Tongue (tissue), 2 donors: ENCODE data around the gene NET1. TPM values are rescaled to one million over a fixed set of nuclear protein-coding genes. Genes with fewer than 3 reads are reported as not detected.
"Not testable (repeated sequence)": the region's sequence is repeated elsewhere in the genome, so short reads cannot be mapped to it uniquely, and the experiment has no call there.

Experiments
- DNase-seq: peaks from one replicate; pipeline ENCODE4 v3.0.0-alpha.2; 2015
- total RNA-seq: library from RNA; depleted of rRNA; stranded (reverse); fragments of >200 nt; gene quantifications from one replicate; pipeline ENCODE4 v1.2.3, GENCODE V29; 2014

Gene NET1
- total RNA-seq, 1 donor from 2014 or later, result 225 TPM

- peak; percentile 51 for DNase-seq
Measured at GRCh38 chr10:5400468-5401240, 11.7 kb upstream of the NET1 start.

- no peak for DNase-seq
Measured at GRCh38 chr10:5402798-5403197, 9.6 kb upstream of the NET1 start.

GRCh38 chr10:5404208-5405041 is 7.9 kb upstream of the NET1 start, which contains the start of gene TUBAL3:
TSS of gene TUBAL3 (minus strand) at chr10:5404828. CDS start at chr10:5404792, 36 bp downstream.
- no peak for DNase-seq

- DNase-seq, result no peak
Measured at GRCh38 chr10:5406918-5407317, 5.4 kb upstream of the NET1 start.

GRCh38 chr10:5410787-5411186 is 1.6 kb upstream of the NET1 start:
- DNase-seq, result not testable (repeated sequence)

- peak; percentile 36 for DNase-seq
Measured at GRCh38 chr10:5411941-5412276, 448 bp upstream of the NET1 start.

GRCh38 chr10:5413012-5413938 is 918 bp downstream of the NET1 start:
- DNase-seq, result peak; percentile 49

DNA sequence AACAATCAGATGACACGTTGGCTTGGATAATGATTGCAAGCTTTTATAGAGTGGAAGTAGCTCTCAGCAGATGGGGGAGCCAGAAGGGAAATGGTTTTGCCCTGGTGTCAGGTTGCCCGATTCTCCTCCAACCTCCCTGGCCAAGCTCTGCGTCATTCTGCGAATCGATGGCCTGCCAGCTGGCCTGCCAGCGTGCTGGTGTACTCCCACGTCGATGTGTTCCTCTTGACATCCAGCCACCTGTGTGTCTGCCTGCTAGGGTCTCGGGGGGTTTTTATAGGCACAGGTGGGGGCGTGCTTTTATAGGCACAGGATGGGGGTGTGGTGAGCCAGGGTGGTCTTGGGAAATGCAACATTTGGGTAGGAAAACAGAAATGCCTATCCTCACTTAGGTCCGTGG is 4.6 kb downstream of the NET1 start:
- peak; percentile 45 for DNase-seq

GRCh38 chr10:5418584-5418983 is 6.2 kb downstream of the NET1 start:
- no peak for DNase-seq

GRCh38 chr10:5419466-5420094 is 7.2 kb downstream of the NET1 start:
- no peak for DNase-seq

DNA sequence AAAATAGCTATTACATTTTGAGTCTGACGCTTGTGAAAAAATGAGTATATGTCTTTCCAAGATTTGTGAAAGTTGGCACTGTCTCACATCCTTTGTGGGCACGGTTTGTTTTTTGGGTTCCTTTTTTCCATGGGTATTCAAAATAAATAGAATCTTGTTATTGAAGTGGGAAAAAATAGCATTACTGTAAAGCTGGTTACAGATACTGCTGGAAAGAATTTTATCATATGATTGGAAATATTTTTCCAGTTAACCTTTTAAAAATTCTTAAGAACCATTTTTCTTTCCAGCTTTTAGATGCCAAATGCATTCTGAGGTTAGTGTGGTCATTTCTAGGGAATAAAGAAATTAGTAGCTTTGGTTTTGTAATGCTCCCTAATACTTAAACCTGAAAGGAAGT is 11.4 kb downstream of the NET1 start:
- no peak for DNase-seq

- no peak for DNase-seq
Measured at GRCh38 chr10:5424751-5425150, 12.4 kb downstream of the NET1 start.

GRCh38 chr10:5428133-5428532 is 15.8 kb downstream of the NET1 start:
- DNase-seq, result no peak

- no peak for DNase-seq
Measured at GRCh38 chr10:5433182-5433581, 20.8 kb downstream of the NET1 start.

GRCh38 chr10:5434017-5434753 is 21.8 kb downstream of the NET1 start:
- peak; percentile 56 for DNase-seq

DNA sequence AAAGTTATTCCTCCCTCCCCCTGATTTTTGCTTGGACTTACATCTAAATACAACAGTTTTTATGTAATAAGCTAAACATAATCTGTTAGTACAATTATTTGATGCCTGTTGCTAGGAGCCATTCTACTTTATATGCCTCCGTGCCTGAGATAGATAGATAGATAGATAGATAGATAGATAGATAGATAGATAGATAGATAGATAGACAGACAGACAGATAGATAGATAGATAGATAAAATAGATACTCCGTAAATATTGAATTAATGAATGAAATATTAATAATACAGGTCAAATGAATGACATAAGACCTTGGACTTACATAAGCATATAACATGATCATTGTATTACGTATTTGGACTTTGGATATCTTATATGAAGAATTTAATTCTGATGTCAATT is 23.0 kb downstream of the NET1 start:
- no peak for DNase-seq

GRCh38 chr10:5440206-5440605 is 27.8 kb downstream of the NET1 start:
- no peak for DNase-seq

- DNase-seq, result no peak
Measured at GRCh38 chr10:5441106-5441505, 28.7 kb downstream of the NET1 start.

DNA sequence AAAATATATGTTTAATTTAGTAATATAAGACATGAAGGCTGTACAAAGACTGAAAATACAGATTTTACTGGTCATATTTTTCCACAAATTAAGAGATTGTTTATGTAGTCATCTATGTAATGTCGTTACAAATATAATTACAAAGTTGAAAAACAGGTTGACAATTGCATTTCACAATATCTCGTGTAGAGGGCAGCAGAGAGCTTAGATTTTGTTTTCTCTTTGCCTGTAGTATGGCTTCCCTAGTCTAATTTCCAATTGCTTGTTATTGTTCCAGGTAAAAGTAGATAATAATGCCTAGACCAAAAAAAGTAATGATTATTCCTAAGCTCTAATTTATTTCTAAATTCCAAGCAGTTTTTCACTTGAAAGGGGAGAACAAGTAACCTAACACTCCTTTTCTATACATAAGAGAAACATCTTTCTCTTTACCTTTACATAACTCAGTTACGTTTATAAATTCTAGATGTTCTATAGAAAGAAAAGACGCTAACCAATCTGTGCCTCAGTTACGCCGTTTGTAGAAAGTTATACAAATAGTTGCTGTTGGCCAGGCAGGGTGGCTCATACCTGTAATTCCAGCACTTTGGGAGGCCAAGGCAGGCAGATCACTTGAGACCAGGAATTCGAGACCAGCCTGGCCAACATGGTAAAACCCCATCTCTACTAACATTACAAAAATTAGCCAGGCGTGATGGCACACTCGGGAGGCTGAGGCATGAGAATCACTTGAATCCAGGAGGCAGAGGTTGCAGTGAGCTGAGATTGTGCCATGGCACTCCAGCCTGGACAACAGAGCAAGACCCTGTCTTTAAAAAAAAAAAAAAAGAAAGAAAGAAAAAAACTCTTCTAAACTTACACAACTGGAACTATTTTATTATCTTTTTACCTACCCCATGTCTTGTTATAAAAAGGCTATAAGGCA is 30.0 kb downstream of the NET1 start:
- peak; percentile 84 for DNase-seq

- DNase-seq, result no peak
Measured at GRCh38 chr10:5442990-5443370, 30.6 kb downstream of the NET1 start.
